H9 (cell line): Measurements from ENCODE around the gene GCN1. TPM values are rescaled to one million over a fixed set of nuclear protein-coding genes. Genes with fewer than 3 reads are reported as not detected.
A peak's percentile ranks its signal among the peaks of the same experiment; 100 is the strongest.

Experiments used
- DNase-seq: peaks from one replicate; pipeline ENCODE4 v3.0.0-alpha.2; 2017
- H2AFZ ChIP-seq: one replicate; pipeline ENCODE4 v1.6.1; 2013; ENCODE audit warnings: mild to moderate bottlenecking, low read length, control low read depth, moderate library complexity
- H2AK5ac ChIP-seq: 2 replicates; pipeline ENCODE4 v1.6.1; 2013; ENCODE audit warnings: low read length, control low read depth, mixed read lengths; ENCODE audit not compliant: insufficient read length
- H2BK120ac ChIP-seq: one replicate; pipeline ENCODE4 v1.6.1; 2013; ENCODE audit warnings: low read depth, mild to moderate bottlenecking, low read length, control low read depth, inconsistent platforms; ENCODE audit not compliant: poor library complexity, severe bottlenecking
- H2BK12ac ChIP-seq: 2 replicates; pipeline ENCODE4 v1.6.1; 2013; ENCODE audit warnings: low read length, control low read depth, mixed read lengths, low read depth; ENCODE audit not compliant: insufficient read length
- H2BK15ac ChIP-seq: 2 replicates; pipeline ENCODE4 v1.6.1; 2013; ENCODE audit warnings: low read depth, low read length, control low read depth
- H2BK20ac ChIP-seq: one replicate; pipeline ENCODE4 v1.6.1; 2013; ENCODE audit warnings: low read depth, mild to moderate bottlenecking, low read length, control low read depth, inconsistent platforms; ENCODE audit not compliant: poor library complexity, severe bottlenecking
- H2BK5ac ChIP-seq: 2 replicates; pipeline ENCODE4 v1.6.1; 2013; ENCODE audit warnings: low read length, control low read depth, mixed read lengths; ENCODE audit not compliant: insufficient read length
- H3K14ac ChIP-seq: 2 replicates; pipeline ENCODE4 v1.6.1; 2013; ENCODE audit warnings: low read length, control low read depth; ENCODE audit not compliant: insufficient read depth
- H3K18ac ChIP-seq: 2 replicates; pipeline ENCODE4 v1.6.1; 2013; ENCODE audit warnings: low read depth, mild to moderate bottlenecking, mixed read lengths, low read length, control low read depth; ENCODE audit not compliant: insufficient read length
- H3K23ac ChIP-seq: 2 replicates; pipeline ENCODE4 v1.6.1; 2013; ENCODE audit warnings: low read length, control low read depth, mixed read lengths, low read depth; ENCODE audit not compliant: insufficient read length
- H3K23me2 ChIP-seq: 2 replicates; pipeline ENCODE4 v1.6.1; 2013; ENCODE audit warnings: low read depth, mild to moderate bottlenecking, mixed read lengths, low read length, control low read depth; ENCODE audit not compliant: insufficient read length, poor library complexity, severe bottlenecking
- H3K27ac ChIP-seq: 2 replicates; pipeline ENCODE4 v1.5.1; 2013; ENCODE audit warnings: low read length, control low read depth, mixed read lengths, low read depth; ENCODE audit not compliant: insufficient read length
- H3K27me3 ChIP-seq: 2 replicates; pipeline ENCODE4 v1.6.1; 2013; ENCODE audit warnings: low read length, control low read depth, inconsistent platforms; ENCODE audit not compliant: insufficient read depth
- H3K4ac ChIP-seq: 2 replicates; pipeline ENCODE4 v1.6.1; 2013; ENCODE audit warnings: low read depth, mild to moderate bottlenecking, control low read depth, inconsistent platforms, low read length, moderate library complexity
- H3K4me1 ChIP-seq: 2 replicates; pipeline ENCODE4 v1.6.1; 2013; ENCODE audit warnings: low read length, control low read depth, inconsistent platforms; ENCODE audit not compliant: insufficient read depth
- H3K4me2 ChIP-seq: 2 replicates; pipeline ENCODE4 v1.6.1; 2013; ENCODE audit warnings: low read length, control low read depth, mixed read lengths; ENCODE audit not compliant: insufficient read length, insufficient read depth
- H3K56ac ChIP-seq: 2 replicates; pipeline ENCODE4 v1.6.1; 2013; ENCODE audit warnings: low read depth, mild to moderate bottlenecking, mixed read lengths, low read length, control low read depth; ENCODE audit not compliant: insufficient read length
- H3K79me1 ChIP-seq: 2 replicates; pipeline ENCODE4 v1.6.1; 2013; ENCODE audit warnings: low read depth, mild to moderate bottlenecking, moderate library complexity, low read length, control low read depth, inconsistent platforms; ENCODE audit not compliant: insufficient read depth, poor library complexity, severe bottlenecking
- H3K79me2 ChIP-seq: 2 replicates; pipeline ENCODE4 v1.6.1; 2013; ENCODE audit warnings: low read length, control low read depth, inconsistent platforms; ENCODE audit not compliant: insufficient read depth
- H3K9ac ChIP-seq: 2 replicates; pipeline ENCODE4 v1.6.1; 2013; ENCODE audit warnings: low read length, control low read depth, mixed read lengths; ENCODE audit not compliant: insufficient read length; ENCODE audit errors: extremely low read depth
- H3K9me3 ChIP-seq: one replicate; pipeline ENCODE4 v1.6.1; 2013; ENCODE audit warnings: low read depth, low read length, inconsistent platforms; ENCODE audit not compliant: control insufficient read depth
- H3T11ph ChIP-seq: one replicate; pipeline ENCODE4 v1.6.1; 2013; ENCODE audit warnings: mild to moderate bottlenecking, low read length, control low read depth, inconsistent platforms
- H4K20me1 ChIP-seq: one replicate; pipeline ENCODE4 v1.6.1; 2013; ENCODE audit not compliant: control insufficient read depth, insufficient read length, insufficient read depth
- H4K5ac ChIP-seq: 2 replicates; pipeline ENCODE4 v1.6.1; 2013; ENCODE audit warnings: low read depth, mild to moderate bottlenecking, mixed read lengths, low read length, control low read depth; ENCODE audit not compliant: insufficient read length
- H4K8ac ChIP-seq: replicated peaks from 2 replicates; pipeline ENCODE4 v1.6.1; 2013; ENCODE audit warnings: low read length, control low read depth, mixed read lengths, low read depth; ENCODE audit not compliant: insufficient read length
- H4K91ac ChIP-seq: 2 replicates; pipeline ENCODE4 v1.6.1; 2013; ENCODE audit warnings: low read depth, mild to moderate bottlenecking, moderate library complexity, mixed read lengths, low read length, control low read depth; ENCODE audit not compliant: insufficient read length
- H3K27ac Mint-ChIP-seq, 3 experiments: 2 replicates in 2 of 3; 3 replicates in 1 of 3; pipeline ENCODE4 v1.8.0; 2020 to 2021; ENCODE audit warnings: mixed read lengths in 3 of 3, mild to moderate bottlenecking in 1 of 3, moderate library complexity in 1 of 3
- H3K27me3 Mint-ChIP-seq: 2 replicates; pipeline ENCODE4 v1.8.0; 2021; ENCODE audit warnings: low read depth, mild to moderate bottlenecking, moderate library complexity, mixed read lengths
- H3K36me3 Mint-ChIP-seq, 3 experiments: 2 replicates in 2 of 3; 3 replicates in 1 of 3; pipeline ENCODE4 v1.8.0; 2020 to 2021; ENCODE audit warnings: low read depth in 3 of 3, mixed read lengths in 3 of 3; ENCODE audit not compliant: insufficient read depth in 1 of 3
- H3K4me1 Mint-ChIP-seq, 2 experiments: 2 replicates each; pipeline ENCODE4 v1.8.0; 2020; ENCODE audit warnings: mixed read lengths in 2 of 2
- H3K4me3 Mint-ChIP-seq, 2 experiments: 2 replicates in 1 of 2; 3 replicates in 1 of 2; pipeline ENCODE4 v1.8.0; 2020 to 2021; ENCODE audit warnings: mild to moderate bottlenecking in 2 of 2, mixed read lengths in 2 of 2, moderate library complexity in 1 of 2
- H3K9me3 Mint-ChIP-seq, 2 experiments: 2 replicates in 1 of 2; 3 replicates in 1 of 2; pipeline ENCODE4 v1.8.0; 2020; ENCODE audit warnings: mild to moderate bottlenecking in 2 of 2, mixed read lengths in 2 of 2, moderate library complexity in 1 of 2
- CTCF ChIP-seq: fragments of 200-600 bp; sonication (generic); conservative IDR thresholded peaks from 3 replicates; pipeline ENCODE4 v1.8.0; 2021; ENCODE audit warnings: antibody characterized with exemption, mild to moderate bottlenecking
- WGBS: extraction: QIAGEN DNeasy Blood & Tissue Kit; methylation state at CpG from one replicate; pipeline ENCODE4 v1.1.7; 2013; ENCODE audit warnings: missing lambda C conversion rate, low lambda C conversion rate, mixed read lengths; ENCODE audit not compliant: insufficient read length; ENCODE audit errors: extremely low coverage; 5-methylcytosine and 5-hydroxymethylcytosine counted together
- total RNA-seq: library from RNA; stranded (reverse); gene quantifications from 2 replicates; pipeline ENCODE4 v1.2.1, GENCODE V29; 2021

Gene GCN1
- total RNA-seq, 1 experiment from 2014 or later: 137 TPM

- no peaks in the 10 kb centered on the region for H3K79me1 ChIP-seq
- H3K9me3 Mint-ChIP-seq: no peaks in the 10 kb centered on the region
- no peak overlapping the region for H2BK5ac ChIP-seq
- H3K9me3 ChIP-seq: no peaks in the 10 kb centered on the region
- H3K4me2 ChIP-seq: no peak overlapping the region
- H3K27me3 ChIP-seq: no peaks in the 10 kb centered on the region
- DNase-seq: no peak
- no peak overlapping the region for H2BK120ac ChIP-seq
- no peaks in the 10 kb centered on the region for H3K79me2 ChIP-seq
- no peak overlapping the region for H4K91ac ChIP-seq
- WGBS: no CpG with 5 or more reads among the region's 9 CpGs
- no peak overlapping the region; a peak in 1 of 5 replicates for H3K4me3 Mint-ChIP-seq
- no peak overlapping the region for H3K14ac ChIP-seq
- H3K4ac ChIP-seq: no peak overlapping the region
- no peak overlapping the region for H4K5ac ChIP-seq
- no peak for TF ChIP-seq CTCF
- no peak overlapping the region for H3K27ac ChIP-seq
- H3K56ac ChIP-seq: no peak overlapping the region
- peak overlapping the region in 1 of 3 experiments; percentile 44; a peak in 4 of 7 replicates for H3K27ac Mint-ChIP-seq
- no peak overlapping the region for H2AFZ ChIP-seq
- no peak overlapping the region for H2BK20ac ChIP-seq
- no peaks in the 10 kb centered on the region for H3K27me3 Mint-ChIP-seq
- H3K23ac ChIP-seq: no peak overlapping the region
- no peak overlapping the region for H2AK5ac ChIP-seq
- H3K4me1 ChIP-seq: peaks cover 3% of the 10 kb centered on the region; the same call in 1 of the 2 replicates
- peaks cover 6 to 9% of the 10 kb centered on the region in 2 experiments for H3K4me1 Mint-ChIP-seq
- H3T11ph ChIP-seq: no peak overlapping the region
- no peaks in the 10 kb centered on the region for H4K20me1 ChIP-seq
- no peak overlapping the region for H4K8ac ChIP-seq
- no peak overlapping the region for H3K18ac ChIP-seq
- H3K9ac ChIP-seq: no peak overlapping the region
- no peak overlapping the region for H2BK15ac ChIP-seq
- H2BK12ac ChIP-seq: no peak overlapping the region
- no peaks in the 10 kb centered on the region for H3K23me2 ChIP-seq
- H3K36me3 Mint-ChIP-seq: peaks cover 3 to 14% (median 13%) of the 10 kb centered on the region in 3 experiments; a peak in 4 of 7 replicates
Observed at GRCh38 chr12:120079411-120080400, 114.8 kb downstream of the GCN1 start.
